DND-41 (cell line): ENCODE measurements around the gene CLEC2D.
A peak's percentile ranks its signal among the peaks of the same experiment; 100 is the strongest.
"Not testable (repeated sequence)": the region's sequence is repeated elsewhere in the genome, so short reads cannot be mapped to it uniquely, and the experiment has no call there.

ENCODE experiments used
- ATAC-seq: fragments of 200-7000 bp; cut with Tn5 transposase; 3 replicates; pipeline ENCODE4 v1.9.1; 2021; ENCODE audit warnings: low read depth; ENCODE audit not compliant: insufficient read depth
- DNase-seq: peaks from one replicate; pipeline ENCODE4 v3.0.0-alpha.2; 2020
- H2AFZ ChIP-seq: 2 replicates; pipeline ENCODE4 v1.6.0; 2012; ENCODE audit warnings: low read depth, low read length
- H3K27ac ChIP-seq: 2 replicates; pipeline ENCODE4 v1.5.1; 2012; ENCODE audit warnings: low read length, inconsistent platforms
- H3K27me3 ChIP-seq: fragments of 200-600 bp; sonication (generic); 2 replicates; pipeline ENCODE4 v1.6.0; 2012; ENCODE audit warnings: low read length, mild to moderate bottlenecking, inconsistent platforms; ENCODE audit not compliant: insufficient read depth, poor library complexity
- H3K36me3 ChIP-seq: 2 replicates; pipeline ENCODE4 v1.5.1; 2012; ENCODE audit warnings: low read length, inconsistent platforms; ENCODE audit not compliant: insufficient read depth
- H3K4me1 ChIP-seq: 2 replicates; pipeline ENCODE4 v1.5.1; 2012; ENCODE audit warnings: mild to moderate bottlenecking, low read length; ENCODE audit not compliant: insufficient read depth
- H3K4me2 ChIP-seq: 2 replicates; pipeline ENCODE4 v1.6.0; 2012; ENCODE audit warnings: mild to moderate bottlenecking, moderate library complexity, low read length, inconsistent platforms; ENCODE audit not compliant: insufficient read depth
- H3K4me3 ChIP-seq, 2 experiments: fragments of 200-600 bp in 1 of 2; shearing (Covaris generic) in 1 of 2; 2 replicates each; pipeline ENCODE4 v1.5.1; 2012 to 2016; ENCODE audit warnings: inconsistent platforms in 2 of 2, low read length in 2 of 2, mild to moderate bottlenecking in 2 of 2, low read depth in 1 of 2, moderate library complexity in 1 of 2
- H3K79me2 ChIP-seq: 2 replicates; pipeline ENCODE4 v1.6.0; 2012; ENCODE audit warnings: low read length, inconsistent platforms; ENCODE audit not compliant: insufficient read depth
- H3K9ac ChIP-seq: 2 replicates; pipeline ENCODE4 v1.6.0; 2012; ENCODE audit warnings: low read depth, mild to moderate bottlenecking, inconsistent platforms, low read length, moderate library complexity
- H3K9me3 ChIP-seq: 2 replicates; pipeline ENCODE4 v1.5.1; 2012; ENCODE audit warnings: low read length, moderate library complexity, mild to moderate bottlenecking, inconsistent platforms; ENCODE audit not compliant: insufficient read depth, severe bottlenecking
- H4K20me1 ChIP-seq: 2 replicates; pipeline ENCODE4 v1.6.0; 2012; ENCODE audit warnings: low read length; ENCODE audit not compliant: insufficient read depth
- EZH2 ChIP-seq: IDR thresholded peaks from 3 replicates; pipeline ENCODE4 v1.6.1; 2012; ENCODE audit warnings: borderline replicate concordance, low read depth, mild to moderate bottlenecking, moderate library complexity, low read length, inconsistent platforms; ENCODE audit not compliant: severe bottlenecking
- TF ChIP-seq, protein P1 (sequence below): IDR thresholded peaks from 2 replicates; pipeline ENCODE4 v1.5.1; 2012; ENCODE audit warnings: borderline replicate concordance, low read length, moderate library complexity, mild to moderate bottlenecking; ENCODE audit not compliant: poor library complexity, severe bottlenecking; ENCODE audit errors: extremely low read depth

CLEC2D gene

DNA sequence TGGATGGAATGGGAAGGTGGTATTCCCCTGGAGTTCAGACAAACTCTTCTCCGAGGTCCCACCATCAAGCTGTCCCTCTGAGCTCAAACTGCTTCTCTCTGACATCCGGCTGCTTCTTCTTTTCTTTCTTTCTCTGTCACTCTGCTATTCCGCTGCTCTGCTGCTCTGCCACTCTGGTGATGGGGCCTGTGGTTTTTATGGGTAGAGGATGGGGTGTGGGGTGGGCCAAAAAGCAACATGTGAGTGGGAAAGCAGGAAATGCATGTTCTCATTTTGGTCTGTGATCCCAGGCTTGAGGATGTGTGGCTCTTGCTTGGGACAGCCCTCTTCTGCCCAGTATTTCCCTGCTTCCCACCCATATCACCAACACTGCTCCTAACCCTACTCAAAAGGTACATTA is 32.7 kb downstream of the CLEC2D start:
- DNase-seq, result peak; percentile 91
- Histone ChIP-seq H4K20me1 (no peaks in the 10 kb centered on the region), H3K79me2 (no peaks in the 10 kb centered on the region), H3K4me3 (peak overlapping the region in 1 of 2 experiments; percentile 53; a peak in 3 of 4 replicates), H3K27ac (peak overlapping the region; percentile 95), H3K9ac (peak overlapping the region; percentile 60), H3K9me3 (peaks cover 5% of the 10 kb centered on the region), H2AFZ (peak overlapping the region; percentile 69), H3K4me1 (peaks cover 32% of the 10 kb centered on the region), H3K27me3 (no peaks in the 10 kb centered on the region), H3K4me2 (peak overlapping the region; percentile 77), H3K36me3 (0 out of 2 replicates have a peak, but pooled peaks cover 2% of the 10 kb centered on the region)
- ATAC-seq, result peak; percentile 97
- no peak for TF ChIP-seq EZH2
- TF ChIP-seq, protein P1, sequence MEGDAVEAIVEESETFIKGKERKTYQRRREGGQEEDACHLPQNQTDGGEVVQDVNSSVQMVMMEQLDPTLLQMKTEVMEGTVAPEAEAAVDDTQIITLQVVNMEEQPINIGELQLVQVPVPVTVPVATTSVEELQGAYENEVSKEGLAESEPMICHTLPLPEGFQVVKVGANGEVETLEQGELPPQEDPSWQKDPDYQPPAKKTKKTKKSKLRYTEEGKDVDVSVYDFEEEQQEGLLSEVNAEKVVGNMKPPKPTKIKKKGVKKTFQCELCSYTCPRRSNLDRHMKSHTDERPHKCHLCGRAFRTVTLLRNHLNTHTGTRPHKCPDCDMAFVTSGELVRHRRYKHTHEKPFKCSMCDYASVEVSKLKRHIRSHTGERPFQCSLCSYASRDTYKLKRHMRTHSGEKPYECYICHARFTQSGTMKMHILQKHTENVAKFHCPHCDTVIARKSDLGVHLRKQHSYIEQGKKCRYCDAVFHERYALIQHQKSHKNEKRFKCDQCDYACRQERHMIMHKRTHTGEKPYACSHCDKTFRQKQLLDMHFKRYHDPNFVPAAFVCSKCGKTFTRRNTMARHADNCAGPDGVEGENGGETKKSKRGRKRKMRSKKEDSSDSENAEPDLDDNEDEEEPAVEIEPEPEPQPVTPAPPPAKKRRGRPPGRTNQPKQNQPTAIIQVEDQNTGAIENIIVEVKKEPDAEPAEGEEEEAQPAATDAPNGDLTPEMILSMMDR, result no peak

DNA sequence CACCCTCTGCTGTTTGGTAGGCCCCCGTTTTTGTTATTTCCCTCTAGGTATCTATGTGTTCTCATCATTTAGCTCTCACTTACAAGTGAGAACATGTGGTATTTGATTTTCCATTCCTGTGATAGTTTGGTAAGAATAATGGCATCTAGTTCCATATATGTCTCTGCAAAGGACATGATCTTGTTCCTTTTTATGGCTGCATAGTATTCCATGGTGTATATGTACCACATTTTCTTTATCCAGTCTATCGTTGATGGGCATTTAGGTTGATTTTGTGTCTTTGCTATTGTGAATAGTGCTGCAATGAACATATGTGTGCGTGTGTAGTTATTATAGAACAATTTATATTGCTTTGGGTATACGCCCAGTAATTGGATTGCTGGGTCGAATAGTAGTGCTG is 35.0 kb downstream of the CLEC2D start:
- H3K36me3 ChIP-seq, H3K27ac ChIP-seq, H3K27me3 ChIP-seq, H3K9ac ChIP-seq, H4K20me1 ChIP-seq, H3K9me3 ChIP-seq, ATAC-seq, H3K79me2 ChIP-seq, H3K4me3 ChIP-seq, DNase-seq, H2AFZ ChIP-seq, H3K4me2 ChIP-seq: not testable (repeated sequence)
- peaks cover 45% of the 10 kb centered on the region for H3K4me1 ChIP-seq

DNA sequence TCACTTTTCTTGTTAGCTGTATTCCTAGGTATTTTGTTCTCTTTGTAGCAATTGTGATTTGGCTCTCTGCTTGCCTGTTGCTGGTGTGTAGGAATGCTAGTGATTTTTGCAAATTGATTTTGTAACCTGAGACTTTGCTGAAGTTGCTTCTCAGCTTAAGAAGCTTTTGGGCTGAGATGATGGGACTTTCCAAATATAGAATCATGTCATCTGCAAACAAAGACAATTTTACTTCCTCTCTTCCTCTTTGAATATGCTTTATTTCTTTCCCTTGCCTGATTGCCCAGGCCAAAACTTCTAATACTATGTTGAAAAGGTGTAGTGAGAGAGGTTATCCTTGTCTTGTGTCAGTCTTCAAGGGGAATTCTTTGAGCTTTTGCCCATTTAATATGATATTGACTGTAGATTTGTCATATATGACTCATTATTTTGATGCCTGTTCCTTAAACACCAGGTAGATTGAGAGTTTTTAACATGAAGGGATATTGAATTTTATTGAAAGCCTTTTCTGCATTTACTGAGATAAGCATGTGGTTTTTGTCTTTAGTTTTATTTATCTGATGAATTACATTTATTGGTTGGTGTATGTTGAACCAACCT is 36.7 kb downstream of the CLEC2D start:
- H3K4me2 ChIP-seq, result no peak overlapping the region
- H3K9me3 ChIP-seq, result no peaks in the 10 kb centered on the region
- no peak overlapping the region for H3K27ac ChIP-seq
- no peaks in the 10 kb centered on the region for H3K79me2 ChIP-seq
- no peaks in the 10 kb centered on the region for H4K20me1 ChIP-seq
- TF ChIP-seq, protein P1, result no peak
- TF ChIP-seq EZH2, result no peak
- DNase-seq, result no peak
- H3K27me3 ChIP-seq, result no peaks in the 10 kb centered on the region
- no peak overlapping the region for H3K4me3 ChIP-seq
- 0 out of 2 replicates have a peak overlapping the region, but pooled peaks have one; percentile 38 for H2AFZ ChIP-seq
- ATAC-seq, result no peak
- no peak overlapping the region for H3K9ac ChIP-seq
- no peaks in the 10 kb centered on the region for H3K36me3 ChIP-seq
- peaks cover 39% of the 10 kb centered on the region for H3K4me1 ChIP-seq

DNA sequence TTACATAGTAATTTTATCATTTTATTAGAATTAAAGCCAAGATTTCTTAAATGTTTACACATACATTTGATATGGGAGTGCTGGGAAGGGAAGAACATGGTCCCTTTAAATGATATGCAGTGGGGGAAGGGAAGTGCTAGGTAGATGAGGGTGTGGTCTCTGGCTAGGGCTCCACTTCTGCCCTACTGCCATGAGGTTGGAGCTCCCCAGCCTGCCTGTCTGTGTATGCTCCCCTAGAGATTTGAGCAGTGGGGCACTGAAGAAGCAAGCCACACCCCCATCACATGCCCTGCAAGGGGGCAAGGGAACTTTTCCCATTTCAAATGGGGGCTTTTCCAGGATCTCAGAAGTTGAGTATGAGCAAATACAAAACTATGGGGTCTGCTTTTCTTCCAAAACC is 37.8 kb downstream of the CLEC2D start:
- H3K4me3 ChIP-seq, result no peak overlapping the region
- no peak overlapping the region for H3K9ac ChIP-seq
- H3K4me1 ChIP-seq, result peaks cover 28% of the 10 kb centered on the region
- H4K20me1 ChIP-seq, result no peaks in the 10 kb centered on the region
- H3K79me2 ChIP-seq, result no peaks in the 10 kb centered on the region
- TF ChIP-seq, protein P1, result no peak
- TF ChIP-seq EZH2, result no peak
- no peak overlapping the region for H3K27ac ChIP-seq
- no peaks in the 10 kb centered on the region for H3K36me3 ChIP-seq
- DNase-seq (peak; percentile 20), ATAC-seq (no peak)
- H3K9me3 ChIP-seq, result no peaks in the 10 kb centered on the region
- no peaks in the 10 kb centered on the region for H3K27me3 ChIP-seq
- H2AFZ ChIP-seq, result 0 out of 2 replicates have a peak overlapping the region, but pooled peaks have one; percentile 72
- H3K4me2 ChIP-seq, result no peak overlapping the region
